Measurements from ENCODE around the gene DLG5.

The DLG5 gene

GRCh38 chr10:77756319-77757232 lies 170.0 kb downstream of the DLG5 start:
- DNase-seq, result peak; percentile 27 to 63

- DNase-seq, result no peak
These were observed 180.4 kb downstream of the DLG5 start for GRCh38 chr10:77746047-77746707.

GRCh38 chr10:77744245-77744644 lies 182.3 kb downstream of the DLG5 start:
- no peak for DNase-seq

- DNase-seq, result no peak
These were observed 184.4 kb downstream of the DLG5 start for GRCh38 chr10:77742172-77742571.

- DNase-seq, result no peak
These were observed 184.8 kb downstream of the DLG5 start for GRCh38 chr10:77741746-77742145.
